ENCODE results near the gene FSD2.

DNA sequence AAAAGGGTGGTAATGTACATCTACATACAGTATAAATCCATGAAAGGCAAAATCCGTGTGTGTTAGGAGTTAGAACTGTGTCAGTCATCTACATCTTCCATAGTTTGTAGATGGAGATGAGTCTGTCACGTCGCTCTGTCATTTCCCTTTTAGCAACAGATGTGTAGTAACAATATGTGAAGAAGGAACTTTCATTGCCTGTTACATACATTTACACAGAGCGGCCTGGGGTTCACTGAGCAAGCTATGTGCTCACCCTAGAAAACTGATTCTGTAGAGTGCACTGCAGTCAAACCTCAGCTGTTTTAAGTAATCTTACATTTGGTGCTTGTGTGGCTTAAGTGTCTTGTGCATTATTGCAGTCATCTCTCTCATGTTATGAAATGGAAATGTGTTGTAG is 54.6 kb downstream of the FSD2 start:
- TF ChIP-seq, protein P1, sequence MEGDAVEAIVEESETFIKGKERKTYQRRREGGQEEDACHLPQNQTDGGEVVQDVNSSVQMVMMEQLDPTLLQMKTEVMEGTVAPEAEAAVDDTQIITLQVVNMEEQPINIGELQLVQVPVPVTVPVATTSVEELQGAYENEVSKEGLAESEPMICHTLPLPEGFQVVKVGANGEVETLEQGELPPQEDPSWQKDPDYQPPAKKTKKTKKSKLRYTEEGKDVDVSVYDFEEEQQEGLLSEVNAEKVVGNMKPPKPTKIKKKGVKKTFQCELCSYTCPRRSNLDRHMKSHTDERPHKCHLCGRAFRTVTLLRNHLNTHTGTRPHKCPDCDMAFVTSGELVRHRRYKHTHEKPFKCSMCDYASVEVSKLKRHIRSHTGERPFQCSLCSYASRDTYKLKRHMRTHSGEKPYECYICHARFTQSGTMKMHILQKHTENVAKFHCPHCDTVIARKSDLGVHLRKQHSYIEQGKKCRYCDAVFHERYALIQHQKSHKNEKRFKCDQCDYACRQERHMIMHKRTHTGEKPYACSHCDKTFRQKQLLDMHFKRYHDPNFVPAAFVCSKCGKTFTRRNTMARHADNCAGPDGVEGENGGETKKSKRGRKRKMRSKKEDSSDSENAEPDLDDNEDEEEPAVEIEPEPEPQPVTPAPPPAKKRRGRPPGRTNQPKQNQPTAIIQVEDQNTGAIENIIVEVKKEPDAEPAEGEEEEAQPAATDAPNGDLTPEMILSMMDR (conservative IDR thresholded peaks at IDR 0.05; ENCODE audit: low read depth, low read length) = no peak
- TF ChIP-seq EZH2 (IDR thresholded peaks at IDR 0.05; ENCODE audit: low read length, unreplicated experiment) (no peak), EZH2phosphoT487 (IDR thresholded peaks at IDR 0.05; ENCODE audit: borderline replicate concordance, low read length) (no peak)

Measured in PC-3 (cell line).